ENCODE measurements around the gene TMEM250.

The TMEM250 gene

DNA sequence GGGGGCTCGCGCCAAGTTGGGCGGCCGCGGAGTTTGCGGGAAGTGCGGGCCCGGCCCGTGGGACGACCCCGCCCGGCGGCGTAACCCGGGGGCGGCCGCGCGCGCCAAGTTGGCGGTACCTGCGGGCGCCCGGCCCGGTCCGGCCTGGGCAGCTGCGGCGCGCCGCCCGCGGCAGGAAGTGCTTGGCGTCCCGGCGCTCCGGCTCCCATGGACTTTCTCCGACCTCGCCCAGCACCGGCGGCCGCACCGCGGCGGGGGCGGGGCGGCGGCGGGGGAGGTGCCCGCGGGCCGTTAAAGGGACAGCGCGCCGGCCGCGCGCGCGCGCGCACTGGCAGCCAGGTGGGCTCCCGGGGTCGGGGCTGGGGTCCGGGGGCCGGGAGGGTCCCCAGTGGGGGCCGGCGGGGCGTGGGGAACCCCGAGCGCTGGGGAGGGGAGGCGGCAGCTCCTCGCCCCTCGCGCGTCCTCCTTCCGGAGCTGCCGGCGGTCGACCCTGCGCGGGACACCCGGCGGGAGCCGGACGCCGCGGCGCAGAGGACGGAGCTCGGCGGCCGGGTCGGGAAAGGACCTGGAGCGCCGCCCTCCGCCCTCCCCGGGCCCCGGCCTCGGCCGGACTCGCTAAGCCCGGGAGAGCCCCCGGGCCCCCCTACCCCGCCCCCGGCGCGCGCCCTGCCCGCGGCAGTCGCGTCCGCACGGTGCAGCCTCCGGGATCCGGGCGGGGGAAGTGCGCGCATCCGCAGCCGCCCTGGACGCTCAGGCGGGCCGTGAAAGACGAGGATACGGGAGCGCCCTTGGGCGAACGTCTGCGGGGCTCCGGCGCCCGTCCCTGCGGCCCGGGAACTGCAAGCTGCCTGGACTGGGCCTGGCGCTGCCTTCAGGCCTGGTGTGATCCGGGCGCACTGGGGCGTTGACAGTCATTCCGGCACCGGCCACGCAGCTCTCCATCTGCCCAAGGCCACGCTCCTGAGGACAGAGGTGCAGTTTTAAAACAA lies 23.3 kb downstream of the TMEM250 start, which contains the start of gene NACC2:
TSS of gene NACC2 (minus strand) at position 220 of the 989 bp plus-strand sequence. CDS start 44,768 bp downstream, outside the sequence.
- no peak for DNase-seq

DNA sequence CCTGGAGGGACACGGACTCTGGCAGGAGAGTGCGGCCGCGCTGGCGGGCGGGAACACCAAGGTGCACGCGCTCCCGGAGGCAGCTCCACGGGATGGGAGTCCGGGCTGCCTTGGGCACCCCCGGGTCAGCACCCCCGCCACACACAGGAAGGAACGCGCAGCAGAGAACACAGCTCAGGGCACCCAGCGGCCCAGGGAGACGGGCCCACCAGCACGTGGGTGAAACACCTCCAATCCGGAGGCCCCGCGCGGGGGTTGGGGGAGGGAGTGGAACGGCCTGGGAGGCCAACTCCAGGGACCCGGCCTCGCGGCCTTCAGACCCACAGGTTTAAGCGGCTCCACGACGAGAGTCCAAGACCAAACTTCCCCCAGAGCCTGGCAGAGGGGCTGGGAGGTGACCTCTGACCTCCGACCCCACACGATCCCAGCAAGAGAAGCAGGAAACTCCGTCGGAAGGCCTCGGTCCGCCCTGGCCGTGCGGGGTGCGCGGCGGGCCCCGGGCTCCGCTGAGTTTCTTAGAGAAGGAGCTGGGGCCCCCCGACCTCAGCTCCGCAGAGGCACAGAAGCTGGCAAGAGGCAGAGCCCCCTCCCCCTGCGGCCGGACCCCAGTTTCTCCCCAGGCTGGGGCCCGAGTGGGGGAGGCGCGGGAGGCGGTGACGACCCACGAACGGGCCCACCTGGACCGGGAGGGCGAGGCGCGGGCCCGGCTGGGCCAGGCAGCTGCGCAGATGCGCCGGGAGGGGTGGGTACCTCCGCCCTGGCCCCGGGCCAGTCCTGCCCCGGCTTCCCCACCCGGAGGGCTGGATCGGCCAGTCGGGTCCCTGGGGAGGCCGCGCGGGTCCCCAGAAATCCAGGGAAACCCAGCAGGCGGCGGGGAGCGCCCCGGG lies 24.4 kb downstream of the TMEM250 start:
- DNase-seq: peak; percentile 71

DNA sequence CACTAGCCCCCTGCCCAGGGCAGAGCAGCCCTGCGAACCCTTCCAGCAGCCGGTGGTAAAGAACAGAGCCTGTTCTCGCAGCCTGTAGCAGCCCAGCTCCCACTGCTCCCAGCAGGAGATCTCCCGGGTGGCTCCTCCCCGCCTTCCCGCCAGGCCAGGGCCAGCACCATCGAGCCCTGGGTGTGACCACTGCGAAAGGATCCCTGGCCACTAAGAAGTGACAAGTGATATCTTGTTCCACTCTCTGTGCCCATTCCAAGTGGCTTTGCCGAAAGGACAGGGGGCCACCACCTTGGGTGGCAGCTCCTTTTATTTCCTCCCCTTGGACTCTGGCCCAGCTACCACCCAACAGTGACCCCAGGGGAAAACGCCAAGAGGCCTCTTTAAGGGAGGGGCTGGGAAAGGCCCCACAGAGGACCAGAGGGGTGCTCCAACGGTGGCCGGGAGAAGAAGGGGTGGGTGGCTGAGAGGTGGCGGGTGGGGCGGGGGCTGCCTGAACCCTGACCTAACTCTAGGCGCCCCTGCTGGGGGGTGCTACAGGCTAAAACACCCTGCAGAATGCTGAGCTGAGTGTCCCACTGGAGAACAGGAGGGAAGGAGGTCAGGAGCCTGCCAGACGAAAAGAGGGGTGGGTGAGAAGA lies 25.2 kb downstream of the TMEM250 start:
- DNase-seq: no peak

DNA sequence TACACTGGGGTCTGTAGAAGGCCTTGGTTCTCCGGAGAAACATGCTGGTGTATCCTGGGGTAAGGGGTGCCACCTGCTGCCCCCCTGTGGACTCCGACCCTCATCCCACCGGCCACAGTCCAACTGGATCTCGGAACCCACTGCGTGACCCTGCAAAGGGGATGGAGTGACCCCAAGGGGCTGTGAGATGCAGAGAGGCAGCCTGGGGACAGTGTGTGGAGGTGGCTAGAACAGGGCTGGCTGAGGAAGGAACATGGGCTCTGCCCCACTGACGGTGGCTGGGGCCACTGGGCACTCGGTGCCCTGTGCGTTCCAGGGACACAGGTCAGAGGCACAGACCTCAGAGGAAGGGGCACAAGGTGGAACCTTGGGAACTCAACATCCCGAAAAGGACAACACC lies 25.9 kb downstream of the TMEM250 start:
- DNase-seq: peak; percentile 0

DNA sequence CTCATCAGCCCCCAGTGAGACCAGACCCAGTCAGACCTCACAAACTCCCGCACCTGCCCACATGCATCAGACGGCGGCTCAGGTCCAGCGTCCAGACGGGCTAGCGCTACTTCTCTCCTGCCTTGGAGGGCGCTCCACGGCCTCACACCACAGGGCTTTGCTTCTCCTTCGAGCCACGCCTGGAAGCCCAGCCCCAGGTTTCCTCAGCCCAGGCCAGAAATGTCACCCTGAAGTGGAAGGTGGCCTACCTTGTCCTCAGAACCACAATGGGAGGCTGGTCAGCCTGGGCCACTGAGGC lies 26.4 kb downstream of the TMEM250 start:
- peak; percentile 0 for DNase-seq

DNA sequence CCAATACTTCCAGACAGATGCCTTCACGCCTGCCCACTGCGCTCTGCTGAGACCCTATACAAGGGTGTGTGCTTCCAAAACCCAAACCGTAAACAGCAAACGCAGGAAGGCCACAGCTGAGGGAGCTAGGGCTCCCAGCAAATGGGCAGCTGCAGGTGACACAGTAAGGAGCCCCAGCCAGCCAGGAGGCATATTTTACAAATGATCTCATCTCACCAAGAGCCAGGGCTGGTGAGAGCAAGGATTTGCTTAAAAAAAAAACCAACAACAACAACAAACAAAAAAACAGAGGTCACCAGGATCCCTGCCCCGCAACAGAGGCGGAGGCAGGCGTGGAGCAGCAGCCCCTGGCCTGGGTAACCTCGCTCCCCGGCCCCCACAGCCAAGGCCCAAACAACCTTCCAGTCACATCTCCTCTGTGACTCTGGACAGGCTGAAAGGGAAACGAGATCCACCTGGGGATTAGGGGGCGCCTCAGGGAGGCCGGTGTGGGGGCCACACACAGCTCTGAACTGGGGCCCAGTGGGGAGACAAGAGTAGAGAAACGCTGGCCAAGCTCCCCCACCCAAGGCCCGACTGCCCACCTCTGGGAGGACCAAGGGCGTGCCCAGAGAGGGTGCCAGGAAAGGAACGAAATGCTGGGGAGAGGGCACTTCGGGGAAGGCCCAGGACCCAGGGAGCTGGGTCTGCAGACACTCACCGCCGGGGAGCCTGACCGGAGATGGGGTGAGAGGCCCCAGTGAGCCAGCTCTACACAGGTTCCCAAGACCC lies 26.9 kb downstream of the TMEM250 start:
- DNase-seq: peak; percentile 7

DNA sequence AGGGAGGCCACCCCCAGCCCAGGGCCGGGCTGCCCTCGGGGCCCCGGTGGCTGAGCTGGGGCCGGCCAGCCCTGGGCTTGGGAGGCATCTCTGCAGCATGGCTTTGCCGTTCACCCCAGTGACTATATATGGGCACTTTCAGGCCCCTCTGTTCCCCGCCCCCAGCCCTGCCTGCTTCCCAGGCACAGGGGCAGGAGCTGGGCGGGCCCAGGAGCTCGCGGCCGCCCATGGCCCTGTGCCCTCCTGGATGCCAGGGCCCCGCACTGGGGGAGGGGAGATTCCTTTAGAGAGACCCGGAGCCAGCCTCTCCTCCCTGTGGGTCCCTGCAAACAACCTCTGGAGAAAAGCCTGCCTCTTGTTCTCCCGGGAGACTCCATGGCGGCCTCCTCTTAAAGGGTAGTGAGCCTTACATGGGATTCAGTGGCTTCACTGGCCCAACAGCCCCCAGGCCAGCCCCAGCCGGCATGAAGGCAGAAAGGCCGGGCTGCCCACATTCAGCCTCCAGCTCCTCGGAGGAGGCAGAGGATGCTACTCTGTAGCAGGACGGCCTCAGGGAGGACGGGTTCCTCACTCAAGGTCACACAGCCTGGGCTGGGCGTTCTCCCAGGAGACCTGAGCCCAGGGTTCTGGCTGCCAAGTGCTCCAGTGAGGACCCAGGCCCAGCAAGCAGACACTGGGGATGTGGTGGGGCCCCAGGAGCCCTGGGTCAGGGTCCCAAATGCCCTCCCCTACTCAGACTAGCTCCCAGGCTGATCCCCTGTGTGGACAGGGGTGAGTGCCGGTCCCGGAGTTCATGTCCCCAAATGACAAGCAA lies 27.7 kb downstream of the TMEM250 start:
- peak; percentile 1 for DNase-seq

DNA sequence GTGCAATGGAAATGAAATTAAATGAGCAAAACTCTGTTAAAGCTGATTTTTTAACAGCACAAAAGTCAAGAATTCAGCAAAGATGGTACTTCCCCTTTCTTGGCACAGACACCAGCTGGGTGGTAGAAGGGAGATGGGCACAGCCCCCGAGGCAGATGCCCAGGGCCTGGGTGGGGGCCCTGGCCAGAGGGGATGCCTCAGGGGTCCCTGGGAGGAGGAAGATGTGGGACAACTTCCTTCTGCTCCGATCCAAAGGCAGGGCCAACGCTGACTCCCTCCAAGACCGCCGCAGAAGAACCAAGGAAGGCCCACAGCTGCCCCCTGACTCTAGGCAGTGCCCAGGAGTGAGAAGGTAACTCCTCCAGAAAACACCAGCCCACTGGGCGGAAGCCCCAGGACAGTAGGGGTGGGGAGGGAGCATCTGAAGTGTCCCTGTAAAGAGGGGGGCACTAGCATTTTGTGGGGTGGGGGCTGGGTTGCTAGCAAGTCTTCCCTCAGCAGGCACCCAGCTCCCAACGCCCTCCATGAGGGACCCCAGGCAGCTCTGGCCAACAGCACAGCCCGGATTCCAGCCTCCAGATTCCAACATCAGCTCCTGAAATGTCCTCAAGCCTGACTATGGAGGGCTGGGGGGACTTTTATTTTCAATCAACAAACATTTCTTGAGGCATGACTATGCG lies 28.5 kb downstream of the TMEM250 start:
- DNase-seq: no peak

DNA sequence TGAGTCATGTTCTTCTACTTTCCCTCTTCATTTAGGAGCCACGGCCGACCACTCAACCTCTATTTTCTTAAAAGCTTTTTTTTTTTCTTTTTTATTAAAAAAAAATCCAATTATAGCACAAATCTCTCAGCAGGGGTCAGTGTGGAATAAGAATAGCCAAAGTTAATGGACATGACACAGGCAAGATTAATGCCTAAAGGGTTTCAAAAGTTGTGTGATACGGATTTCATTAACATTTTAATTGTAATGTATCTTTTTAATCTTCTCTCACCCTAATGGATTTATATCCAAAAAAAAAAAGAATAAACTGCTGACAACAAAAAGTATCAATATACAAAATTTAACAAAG lies 29.0 kb downstream of the TMEM250 start:
- peak; percentile 15 for DNase-seq

DNA sequence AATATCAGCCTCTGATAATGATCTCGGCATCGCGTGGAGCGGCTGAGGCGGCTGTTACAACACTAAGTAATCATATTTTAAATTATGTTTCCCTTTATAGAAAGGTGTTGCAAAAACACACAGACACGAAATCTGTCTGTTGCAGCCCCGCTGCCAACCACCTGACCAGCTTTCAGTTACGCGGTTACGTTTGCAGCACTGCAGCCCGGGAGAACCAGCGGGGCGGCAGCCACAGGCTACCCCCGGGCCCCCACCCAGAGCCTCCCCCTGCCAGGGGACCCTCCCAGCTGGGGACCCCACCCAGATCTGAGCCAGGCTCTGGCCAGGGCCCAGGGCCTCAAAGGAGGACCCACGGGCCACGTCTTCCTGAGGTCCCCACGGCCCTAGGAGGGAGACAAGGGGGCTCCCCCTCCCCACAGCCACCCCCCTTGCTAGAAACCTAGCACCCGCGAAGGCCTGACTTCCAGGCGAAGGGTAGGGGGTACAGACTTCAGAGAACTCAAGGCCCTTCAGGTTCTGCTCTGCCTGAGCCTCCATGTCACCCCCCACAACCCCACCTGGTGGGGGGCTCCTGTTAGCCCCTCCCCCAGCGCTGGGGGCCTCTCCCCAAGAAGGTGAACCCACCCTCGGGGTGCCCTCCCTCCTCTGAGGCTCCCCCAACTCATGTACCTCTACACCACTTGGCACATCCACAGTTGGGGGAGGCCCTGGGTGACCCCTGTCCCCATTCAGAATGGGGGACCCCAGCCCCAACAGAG lies 29.6 kb downstream of the TMEM250 start:
- no peak for DNase-seq

DNA sequence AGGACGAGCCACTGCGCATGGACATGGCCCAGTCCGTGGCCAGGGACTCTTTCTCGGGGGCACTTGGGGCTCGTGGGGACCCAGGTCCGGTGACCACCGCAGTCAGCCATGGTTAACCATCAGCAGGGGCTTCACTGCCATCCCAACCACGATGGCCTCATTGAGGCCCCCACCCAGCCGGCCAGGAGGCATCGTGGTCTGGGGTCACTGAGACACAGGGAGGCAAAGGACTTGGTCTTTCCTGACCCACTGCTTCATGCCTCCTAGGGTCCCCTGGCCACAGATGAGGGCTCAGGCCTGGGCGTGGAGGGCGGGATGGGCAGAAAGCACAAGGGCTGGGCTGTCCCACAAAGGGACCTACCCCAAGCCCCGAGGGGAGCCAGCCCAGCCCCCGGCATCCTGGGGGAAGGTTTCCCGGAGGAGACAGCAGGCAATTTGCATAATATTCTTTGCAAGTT lies 30.2 kb downstream of the TMEM250 start:
- no peak for DNase-seq

DNA sequence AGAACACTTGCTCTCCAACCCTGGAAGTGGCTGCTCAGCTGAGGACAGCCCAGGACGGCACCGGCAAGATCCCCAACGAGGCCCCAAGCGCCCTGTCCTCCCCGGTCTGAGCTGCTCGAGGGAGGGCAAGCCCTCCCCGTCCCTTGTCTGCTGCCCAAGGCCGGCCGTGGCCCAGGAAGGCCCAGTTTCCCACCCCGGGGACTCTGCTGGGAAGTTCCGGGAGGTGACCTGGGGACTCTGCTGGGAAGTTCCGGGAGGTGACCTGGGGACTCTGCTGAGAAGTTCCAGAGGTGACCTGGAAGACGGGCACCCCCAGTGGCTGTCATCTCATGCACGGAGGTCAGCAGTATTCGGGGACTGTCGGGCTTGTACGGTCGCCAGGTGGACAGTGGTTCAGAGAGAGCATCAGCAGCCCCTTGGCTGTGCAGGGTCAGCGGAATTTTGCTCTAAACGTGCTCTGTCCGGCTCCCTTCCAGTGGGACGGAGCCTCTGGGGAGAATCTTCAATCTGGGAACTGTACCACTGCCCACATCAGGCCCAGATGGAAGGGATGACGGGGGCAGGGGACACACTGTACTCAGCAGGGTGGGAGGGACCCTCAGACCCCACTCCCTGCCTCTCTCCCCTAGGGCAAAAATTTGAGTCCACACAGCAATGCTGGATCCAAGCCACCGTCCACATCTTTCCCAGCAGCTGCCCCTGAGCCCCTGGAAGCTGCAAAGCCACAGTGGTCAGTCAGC lies 30.8 kb downstream of the TMEM250 start:
- peak; percentile 0 for DNase-seq

DNA sequence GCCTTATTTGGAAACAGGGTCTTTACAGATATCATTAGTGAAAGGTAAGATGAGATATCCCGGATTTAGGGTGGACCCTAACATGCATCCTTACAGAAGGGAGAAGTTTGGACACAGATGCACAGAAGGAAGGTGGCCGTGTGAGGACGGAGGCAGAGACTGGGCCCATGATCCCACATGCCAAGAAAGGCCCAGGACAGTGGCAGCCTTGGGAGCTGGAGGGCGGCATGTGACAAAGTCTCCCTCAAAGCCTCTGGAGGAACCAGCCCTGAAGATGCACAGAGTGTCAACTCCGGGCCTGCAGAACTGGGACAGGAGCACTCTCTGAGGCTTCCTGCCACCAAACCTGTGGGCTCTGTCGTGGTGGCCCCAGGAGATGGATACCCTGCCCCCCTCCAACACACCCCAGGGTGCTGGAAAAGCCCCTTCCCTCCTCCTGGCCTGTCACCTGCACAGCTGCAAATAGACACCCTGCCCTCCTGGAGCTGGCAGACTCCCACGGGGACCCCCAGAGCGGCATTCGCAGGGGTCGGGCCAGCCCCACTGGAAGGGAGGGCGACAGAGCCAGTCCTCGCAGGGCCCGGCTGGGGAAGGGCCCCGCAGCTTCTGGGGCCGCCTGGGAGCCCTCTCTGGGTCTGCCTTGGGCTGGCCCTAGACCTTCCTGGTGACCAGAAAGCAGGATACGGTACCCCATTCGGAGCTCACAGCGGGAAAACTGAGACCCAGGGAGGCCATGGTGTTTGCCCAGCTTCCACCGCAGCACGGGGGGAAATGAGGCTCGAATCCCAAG lies 31.5 kb downstream of the TMEM250 start:
- no peak for DNase-seq

DNA sequence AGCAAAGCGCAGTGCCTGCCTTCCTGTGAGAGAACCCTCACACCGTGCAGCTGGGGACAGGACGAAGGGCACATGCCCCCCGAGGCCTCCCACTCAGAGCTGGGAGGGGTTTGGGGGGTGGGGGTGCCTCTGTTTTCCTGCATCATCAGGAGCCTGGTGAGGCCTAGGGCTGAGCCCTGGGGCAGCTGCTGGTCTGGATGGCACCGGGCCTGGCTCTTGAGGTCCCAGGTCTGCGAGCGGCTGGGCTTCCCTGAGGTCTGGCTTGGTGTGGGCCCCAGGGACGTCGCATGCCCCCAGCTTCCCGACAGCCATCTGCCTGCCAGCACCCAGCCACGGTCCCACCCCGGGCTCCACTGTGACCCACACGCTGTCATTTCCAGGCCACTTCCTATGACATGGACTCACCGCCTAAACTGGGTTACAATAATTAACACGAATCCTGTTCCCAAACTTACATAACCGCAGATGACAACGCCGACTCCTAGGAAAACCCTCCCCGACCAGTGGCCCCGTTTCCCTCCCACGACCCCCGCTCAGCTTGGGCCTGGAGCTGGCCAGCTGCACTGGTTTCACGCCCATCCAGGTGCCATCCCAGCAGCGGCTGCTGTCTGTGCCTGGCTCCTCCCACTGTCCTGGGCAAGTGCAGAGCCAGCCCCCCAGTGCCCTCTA lies 32.3 kb downstream of the TMEM250 start:
- DNase-seq: no peak

DNA sequence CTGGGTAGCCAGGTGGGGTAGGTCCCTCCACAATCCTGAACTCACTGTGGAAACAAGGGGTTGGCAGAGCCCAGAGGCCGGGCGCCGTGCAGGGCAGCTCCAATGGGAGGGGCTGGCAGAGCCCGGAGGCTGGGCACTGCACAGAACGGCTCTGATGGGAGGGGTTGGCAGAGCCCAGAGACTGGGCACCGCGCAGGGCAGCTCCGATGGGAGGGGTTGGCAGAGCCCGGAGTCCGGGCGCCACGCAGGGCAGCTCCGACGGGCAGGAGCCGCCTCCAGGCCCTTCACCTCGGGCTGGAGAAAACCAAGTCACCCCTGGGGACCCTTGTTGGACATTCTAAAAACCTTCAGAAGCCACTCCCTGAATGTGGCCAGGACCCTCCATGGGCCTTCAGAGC lies 32.9 kb downstream of the TMEM250 start:
- no peak for DNase-seq

DNA sequence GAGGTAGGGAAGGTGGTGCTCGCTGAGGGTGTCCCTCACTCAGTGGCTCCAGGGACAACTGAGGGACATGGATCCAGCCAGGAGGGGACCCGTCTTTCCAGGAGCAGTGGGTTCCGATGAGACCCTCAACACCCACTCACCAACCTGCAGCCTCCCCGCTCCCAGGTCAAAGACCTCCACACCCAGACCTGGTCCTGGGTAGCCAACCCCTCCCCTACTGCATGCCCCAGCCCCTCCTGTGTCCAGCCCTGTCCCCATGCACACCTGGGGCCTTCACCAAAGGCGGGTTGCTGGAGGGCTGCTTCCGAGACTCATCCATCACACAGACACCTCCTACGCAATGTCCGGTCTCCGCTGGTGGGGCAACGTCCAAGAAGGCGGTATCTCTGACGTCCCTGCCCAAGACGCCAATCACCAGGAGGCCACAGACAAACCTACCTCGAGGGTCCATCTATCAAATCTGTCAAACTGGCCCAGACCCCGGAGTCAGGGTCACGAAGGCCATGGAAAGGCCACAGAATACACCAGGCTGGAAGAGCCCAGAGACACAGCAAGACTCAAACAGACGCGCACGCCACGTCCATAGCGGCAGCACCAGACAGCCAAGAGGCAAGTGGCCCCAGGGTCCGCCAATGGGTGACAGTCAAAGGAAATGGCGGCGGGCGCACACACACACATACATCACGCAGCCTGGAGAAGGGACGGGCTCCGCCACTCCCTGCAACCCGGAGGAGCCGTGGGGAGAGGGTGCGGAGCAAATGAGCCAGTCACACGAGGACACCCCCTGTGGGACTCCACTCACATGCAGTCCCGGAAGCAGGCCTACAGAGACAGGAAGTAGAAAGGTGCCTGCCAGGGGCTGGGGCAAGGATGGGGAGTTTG lies 34.4 kb downstream of the TMEM250 start:
- no peak for DNase-seq
